GM18861 (cell line): ENCODE measurements around the gene CAPN13.

Experiments
- ATAC-seq: cut with Tn5 transposase; IDR thresholded peaks from one replicate; pipeline ENCODE4 v1.9.1; 2021; ENCODE audit not compliant: unreplicated experiment

Gene CAPN13

DNA sequence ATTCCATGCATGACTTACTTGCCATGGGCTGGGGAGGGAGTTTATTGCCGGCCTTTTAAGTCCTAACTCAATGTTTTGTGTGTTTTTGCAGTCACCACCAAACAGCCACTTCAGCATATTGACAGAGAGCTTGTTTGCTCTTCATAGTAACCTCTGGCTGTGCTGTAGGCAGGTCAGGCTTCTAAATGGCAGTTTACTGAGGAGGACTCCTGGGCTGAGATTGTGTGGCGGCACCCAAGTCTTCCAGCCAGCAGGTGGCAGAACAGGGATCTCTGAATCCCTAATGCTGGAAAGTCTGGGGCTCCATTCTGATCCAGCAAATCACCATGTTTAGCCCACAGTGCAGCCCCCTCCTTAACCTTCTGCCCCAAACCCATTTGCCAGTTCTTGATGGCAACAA lies 121.2 kb downstream of the CAPN13 start:
- no peak for ATAC-seq

DNA sequence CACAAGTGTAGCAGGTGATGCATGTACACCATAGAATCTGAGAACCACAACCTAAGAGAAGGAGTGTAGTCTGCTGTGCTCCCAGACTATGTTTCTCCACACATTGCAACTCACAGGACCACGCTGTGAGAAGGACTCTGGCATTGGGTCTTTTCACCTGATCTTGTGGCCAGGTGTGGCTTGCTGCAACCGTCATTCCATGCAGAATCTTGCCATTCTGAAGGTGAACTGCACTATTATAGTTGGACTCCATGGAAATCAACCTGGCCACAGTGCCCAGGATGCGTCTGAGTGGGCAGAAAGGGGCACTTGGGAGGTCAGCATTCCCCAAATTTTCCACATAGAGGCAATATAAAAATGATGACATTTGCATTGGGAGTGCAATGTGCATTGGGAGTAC lies 122.2 kb downstream of the CAPN13 start:
- ATAC-seq = no peak

GRCh38 chr2:30684516-30684915 lies 122.7 kb downstream of the CAPN13 start:
- ATAC-seq = no peak

DNA sequence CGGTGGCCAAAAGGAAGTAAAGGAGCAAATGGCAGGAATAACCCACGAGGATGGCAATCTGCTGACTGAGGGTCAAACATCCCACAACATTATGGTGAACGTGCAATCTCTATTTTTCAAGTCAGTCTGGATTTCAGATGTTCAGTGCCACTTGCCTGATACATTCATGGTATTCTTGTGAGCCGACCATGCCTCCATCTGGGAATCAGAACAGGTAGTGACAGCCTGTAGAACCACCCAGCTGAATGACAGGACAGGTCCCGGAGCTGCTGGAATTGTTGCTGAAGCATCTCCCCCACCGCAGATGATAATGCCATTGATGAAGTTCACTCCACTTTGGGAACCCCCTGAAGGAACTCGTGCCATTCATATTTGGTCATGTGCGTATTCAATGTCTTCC lies 123.2 kb downstream of the CAPN13 start:
- ATAC-seq = no peak

DNA sequence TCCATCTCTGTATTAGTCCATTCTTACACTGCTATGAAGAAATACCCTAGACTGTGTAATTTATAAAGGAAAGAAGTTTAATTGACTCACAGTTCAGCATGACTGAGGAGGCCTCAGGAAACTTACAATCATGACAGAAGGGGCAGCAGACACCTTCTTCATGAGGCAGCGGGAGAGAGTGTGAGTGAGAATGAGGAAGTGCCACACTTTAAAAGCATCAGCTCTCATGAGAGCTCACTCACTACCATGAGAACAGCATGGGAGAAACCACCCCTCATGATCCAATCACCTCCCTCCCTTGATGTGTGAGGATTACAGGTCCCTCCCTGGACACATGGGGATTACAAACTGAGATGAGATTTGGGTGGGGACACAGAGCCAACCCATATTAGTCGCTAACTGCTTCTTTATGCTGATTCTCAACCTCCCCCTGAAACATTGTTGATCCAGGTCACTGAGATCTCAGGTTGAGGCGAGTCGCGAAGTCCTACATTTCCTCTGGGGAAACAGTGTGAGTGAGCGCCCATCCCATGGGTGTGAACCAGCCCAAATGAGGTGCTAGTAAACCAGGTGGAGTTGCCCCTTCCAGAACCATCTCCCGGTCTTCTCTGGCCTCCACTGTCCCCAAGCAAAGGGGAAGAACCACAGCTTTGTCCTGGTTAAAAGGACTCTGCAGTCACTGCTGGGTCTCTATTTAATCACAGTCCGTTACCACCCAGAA lies 123.8 kb downstream of the CAPN13 start:
- no peak for ATAC-seq

DNA sequence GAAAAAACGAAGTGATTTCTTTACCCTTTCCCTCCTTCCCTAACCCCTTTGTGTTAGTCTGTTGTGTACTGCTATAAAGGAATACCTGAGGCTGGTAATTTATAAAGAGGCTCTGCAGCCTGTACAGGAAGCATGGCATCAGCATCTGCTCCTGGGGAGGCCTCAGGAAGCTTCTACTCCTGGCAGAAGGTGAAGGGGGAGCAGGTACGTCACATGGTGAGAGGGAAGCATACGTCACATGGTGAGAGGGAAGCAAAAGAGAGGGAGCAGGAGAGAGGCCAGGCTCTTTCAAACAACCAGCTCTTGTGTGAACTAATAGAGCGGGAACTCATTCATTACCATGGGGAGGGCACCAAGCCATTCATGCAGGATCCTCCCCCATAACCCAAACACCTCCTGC lies 126.2 kb downstream of the CAPN13 start:
- ATAC-seq = no peak

DNA sequence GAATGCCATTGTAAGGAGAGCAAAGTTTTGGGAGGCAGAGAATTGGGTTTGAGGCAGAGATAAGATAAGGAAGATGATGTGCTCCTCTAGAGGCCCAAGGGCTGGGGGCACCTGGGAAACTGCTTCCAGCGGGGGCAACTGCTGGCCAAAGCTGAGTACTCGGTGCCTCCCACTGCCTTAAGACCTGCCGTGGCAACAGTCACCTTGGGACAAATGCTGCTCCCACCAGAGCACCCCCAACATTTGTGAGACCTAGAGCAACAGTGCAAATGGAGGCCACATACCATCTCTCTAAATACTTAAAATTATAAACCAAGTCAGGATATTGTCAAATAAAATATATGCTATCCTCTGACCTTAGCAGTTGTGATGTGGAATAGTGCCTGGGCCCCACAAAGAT lies 127.1 kb downstream of the CAPN13 start:
- no peak for ATAC-seq

GRCh38 chr2:30679426-30680088 lies 127.7 kb downstream of the CAPN13 start:
- no peak for ATAC-seq

GRCh38 chr2:30678410-30679137 lies 128.7 kb downstream of the CAPN13 start:
- no peak for ATAC-seq

- ATAC-seq = no peak
These were observed 129.3 kb downstream of the CAPN13 start for GRCh38 chr2:30677861-30678385.

DNA sequence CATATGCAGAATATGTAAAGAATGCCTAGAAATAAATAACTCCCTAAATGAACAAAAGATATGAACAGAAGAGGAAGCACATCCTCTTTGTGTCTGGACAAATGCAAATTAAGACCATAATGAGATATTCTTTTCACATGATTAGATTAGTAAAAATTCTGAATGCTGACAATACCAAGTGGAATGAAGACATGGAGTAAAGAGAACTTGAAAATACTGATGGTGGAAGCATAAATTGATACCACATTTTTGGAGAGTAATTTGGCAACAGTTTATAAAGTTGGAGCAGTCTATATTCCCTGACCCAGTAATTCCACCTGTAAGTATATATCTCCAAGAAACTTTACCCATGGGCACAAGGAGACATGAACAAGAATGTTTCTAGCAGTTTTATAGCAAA lies 130.0 kb downstream of the CAPN13 start:
- no peak for ATAC-seq

DNA sequence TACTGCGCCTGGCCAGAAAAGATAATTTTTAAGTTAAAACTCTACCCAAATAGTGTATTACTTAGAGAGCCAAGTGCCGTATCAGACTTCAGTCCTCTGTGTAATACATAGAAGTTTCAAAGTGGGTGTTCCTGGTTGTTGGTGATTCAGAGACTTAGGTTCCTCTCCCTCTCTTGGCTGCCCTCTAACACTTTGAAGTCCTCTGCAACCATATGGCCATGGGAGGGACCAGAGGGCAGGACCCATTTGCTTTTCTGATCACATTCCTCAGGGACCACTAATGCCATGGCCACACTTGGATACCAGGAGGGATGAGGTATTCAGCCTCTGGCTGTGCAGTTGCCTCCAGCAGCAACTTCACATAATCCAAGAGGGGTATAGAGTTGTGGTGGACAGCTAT lies 131.5 kb downstream of the CAPN13 start:
- ATAC-seq = no peak

DNA sequence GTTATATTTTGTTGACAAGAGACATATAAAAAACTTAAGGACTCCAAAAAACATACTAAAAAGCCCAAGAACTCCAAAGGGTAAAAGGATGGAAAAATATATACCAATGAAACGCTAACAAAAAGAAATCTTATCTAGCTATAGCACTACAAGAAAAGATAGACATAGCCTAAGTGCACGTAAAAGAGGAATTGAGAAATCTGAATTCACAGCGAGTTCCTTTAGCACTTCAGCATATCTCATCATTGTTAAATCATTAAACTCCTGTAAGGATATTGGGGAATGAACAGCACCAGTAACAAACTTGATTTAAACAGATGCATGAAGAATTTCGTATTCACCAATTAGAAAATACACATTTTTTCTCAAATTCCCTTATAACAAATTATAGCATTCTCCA lies 134.1 kb downstream of the CAPN13 start:
- ATAC-seq = no peak
